ENCODE measurements around the gene KRT15.

Gene KRT15

DNA sequence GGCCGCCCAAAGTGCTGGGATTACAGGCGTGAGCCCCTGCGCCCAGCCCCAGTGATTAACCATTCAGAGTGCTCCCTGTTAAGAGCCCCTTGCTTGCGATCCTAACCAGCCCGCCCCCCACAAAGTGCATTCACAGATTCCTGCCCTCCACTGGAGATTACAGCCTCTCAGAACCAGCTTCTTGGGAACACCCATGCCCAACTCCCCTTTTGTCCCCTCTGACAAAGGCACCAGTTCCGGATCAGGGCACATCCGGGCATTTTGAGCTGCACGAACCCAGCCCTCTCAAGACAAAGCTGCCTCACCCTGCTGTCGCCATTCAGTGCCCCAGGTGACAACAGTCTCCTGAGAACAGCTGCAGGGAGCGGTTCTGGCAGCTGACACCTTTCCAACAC, 10.3 kb upstream of the KRT15 start:
- DNase-seq = peak; percentile 39
- Histone ChIP-seq H3K9me3 (ENCODE audit: severe bottlenecking) (peaks cover 4% of the 10 kb centered on the region), H3K4me3 (ENCODE audit: low read depth, low read length) (no peak overlapping the region), H3K27me3 (ENCODE audit: insufficient read depth, low read depth, severe bottlenecking) (no peaks in the 10 kb centered on the region), H3K27ac (peak overlapping the region; percentile 36), H3K36me3 (no peaks in the 10 kb centered on the region)
- TF ChIP-seq, protein P1, sequence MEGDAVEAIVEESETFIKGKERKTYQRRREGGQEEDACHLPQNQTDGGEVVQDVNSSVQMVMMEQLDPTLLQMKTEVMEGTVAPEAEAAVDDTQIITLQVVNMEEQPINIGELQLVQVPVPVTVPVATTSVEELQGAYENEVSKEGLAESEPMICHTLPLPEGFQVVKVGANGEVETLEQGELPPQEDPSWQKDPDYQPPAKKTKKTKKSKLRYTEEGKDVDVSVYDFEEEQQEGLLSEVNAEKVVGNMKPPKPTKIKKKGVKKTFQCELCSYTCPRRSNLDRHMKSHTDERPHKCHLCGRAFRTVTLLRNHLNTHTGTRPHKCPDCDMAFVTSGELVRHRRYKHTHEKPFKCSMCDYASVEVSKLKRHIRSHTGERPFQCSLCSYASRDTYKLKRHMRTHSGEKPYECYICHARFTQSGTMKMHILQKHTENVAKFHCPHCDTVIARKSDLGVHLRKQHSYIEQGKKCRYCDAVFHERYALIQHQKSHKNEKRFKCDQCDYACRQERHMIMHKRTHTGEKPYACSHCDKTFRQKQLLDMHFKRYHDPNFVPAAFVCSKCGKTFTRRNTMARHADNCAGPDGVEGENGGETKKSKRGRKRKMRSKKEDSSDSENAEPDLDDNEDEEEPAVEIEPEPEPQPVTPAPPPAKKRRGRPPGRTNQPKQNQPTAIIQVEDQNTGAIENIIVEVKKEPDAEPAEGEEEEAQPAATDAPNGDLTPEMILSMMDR (IDR thresholded peaks at IDR 0.05; ENCODE audit: low read depth, low read length) = no peak

GRCh38 chr17:41527063-41528023, 8.7 kb upstream of the KRT15 start:
- no peak overlapping the region for H3K4me3 ChIP-seq (ENCODE audit: low read depth, low read length)

GRCh38 chr17:41524261-41524660, 5.6 kb upstream of the KRT15 start:
- H3K27ac ChIP-seq = no peak overlapping the region

More at GRCh38 chr17:41527063-41528023, 8.7 kb upstream of the KRT15 start:
- Histone ChIP-seq H3K27ac (no peak overlapping the region), H3K36me3 (no peaks in the 10 kb centered on the region), H3K9me3 (ENCODE audit: severe bottlenecking) (peaks cover 4% of the 10 kb centered on the region), H3K27me3 (ENCODE audit: insufficient read depth, low read depth, severe bottlenecking) (no peaks in the 10 kb centered on the region)
- TF ChIP-seq, protein P1 (IDR thresholded peaks at IDR 0.05; ENCODE audit: low read depth, low read length) = no peak
- DNase-seq = no peak

DNA sequence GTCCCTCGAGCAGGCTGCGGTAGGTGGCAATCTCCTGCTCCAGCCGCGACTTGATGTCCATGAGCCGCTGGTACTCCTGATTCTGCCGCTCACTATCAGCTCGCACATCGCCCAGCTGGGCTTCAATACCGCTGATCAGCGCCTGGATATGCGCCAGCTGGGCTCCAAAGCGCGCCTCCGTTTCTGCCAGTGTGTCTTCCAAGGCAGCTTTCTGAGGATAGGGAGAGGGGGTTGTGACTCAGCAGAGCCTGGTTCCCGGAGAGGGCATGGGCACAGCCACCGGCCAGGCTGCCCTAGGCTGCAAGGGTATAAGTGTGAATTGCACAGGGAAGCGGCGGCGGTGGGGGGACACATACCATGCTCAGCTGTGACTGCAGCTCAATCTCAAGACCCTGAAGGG, 5.1 kb upstream of the KRT15 start:
- DNase-seq = no peak
- TF ChIP-seq, protein P1 (IDR thresholded peaks at IDR 0.05; ENCODE audit: low read depth, low read length) = no peak
- Histone ChIP-seq H3K36me3 (no peaks in the 10 kb centered on the region), H3K9me3 (ENCODE audit: severe bottlenecking) (peaks cover 4% of the 10 kb centered on the region), H3K4me3 (ENCODE audit: low read depth, low read length) (no peak overlapping the region), H3K27ac (no peak overlapping the region), H3K27me3 (ENCODE audit: insufficient read depth, low read depth, severe bottlenecking) (no peaks in the 10 kb centered on the region)

More at GRCh38 chr17:41524261-41524660, 5.6 kb upstream of the KRT15 start:
- Histone ChIP-seq H3K27me3 (ENCODE audit: insufficient read depth, low read depth, severe bottlenecking) (no peaks in the 10 kb centered on the region), H3K9me3 (ENCODE audit: severe bottlenecking) (peaks cover 4% of the 10 kb centered on the region), H3K36me3 (no peaks in the 10 kb centered on the region), H3K4me3 (ENCODE audit: low read depth, low read length) (no peak overlapping the region)
- DNase-seq = no peak
- TF ChIP-seq, protein P1 (IDR thresholded peaks at IDR 0.05; ENCODE audit: low read depth, low read length) = no peak

DNA sequence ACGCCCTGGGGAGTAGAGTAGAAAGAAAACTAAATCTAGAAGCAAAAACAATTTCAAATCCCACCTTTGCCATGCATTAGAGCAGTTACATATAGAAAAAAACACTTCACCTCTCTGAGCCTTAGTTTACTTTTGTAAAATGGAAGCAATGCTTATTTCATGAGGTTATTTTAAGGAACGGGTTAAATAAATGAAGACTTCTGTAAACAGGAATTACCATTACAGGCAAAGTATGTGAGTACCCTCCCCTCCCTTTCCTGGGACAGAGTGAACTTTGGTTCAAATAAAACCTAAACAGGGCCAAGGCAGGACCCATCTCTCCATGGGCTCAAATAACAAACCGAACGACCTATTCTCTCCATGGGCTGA, 4.5 kb upstream of the KRT15 start:
- no peak for DNase-seq
- peaks cover 4% of the 10 kb centered on the region for H3K9me3 ChIP-seq (ENCODE audit: severe bottlenecking)
- H3K27me3 ChIP-seq (ENCODE audit: insufficient read depth, low read depth, severe bottlenecking) = no peaks in the 10 kb centered on the region
- no peaks in the 10 kb centered on the region for H3K36me3 ChIP-seq
- TF ChIP-seq, protein P1 (IDR thresholded peaks at IDR 0.05; ENCODE audit: low read depth, low read length) = no peak
- H3K27ac ChIP-seq = no peak overlapping the region
- no peak overlapping the region for H3K4me3 ChIP-seq (ENCODE audit: low read depth, low read length)
